GM23338 (cell line): ENCODE measurements around the gene NCKAP5. TPM values are rescaled to one million over a fixed set of nuclear protein-coding genes. Genes with fewer than 3 reads are reported as not detected.

Experiments used
- ATAC-seq: fragments of 200-7000 bp; cut with Tn5 transposase; 3 replicates; pipeline ENCODE4 v1.9.1; 2020
- DNase-seq: peaks from one replicate; pipeline ENCODE4 v3.0.0-alpha.2; 2015; ENCODE audit warnings: low spot score
- H2AFZ ChIP-seq: fragments of 200-600 bp; sonication (generic); 2 replicates; pipeline ENCODE4 v1.8.0; 2016; ENCODE audit warnings: antibody characterized with exemption, mild to moderate bottlenecking, moderate library complexity
- H3F3A ChIP-seq: fragments of 200-600 bp; sonication (generic); replicated peaks from 2 replicates; pipeline ENCODE4 v1.8.0; 2017; ENCODE audit warnings: antibody characterized with exemption, mixed run types, low read depth
- H3K27ac ChIP-seq: fragments of 200-600 bp; sonication (generic); 2 replicates; pipeline ENCODE4 v1.6.1; 2016; ENCODE audit warnings: low read depth
- H3K27me3 ChIP-seq: fragments of 200-600 bp; sonication (generic); 2 replicates; pipeline ENCODE4 v1.8.0; 2016; ENCODE audit warnings: mild to moderate bottlenecking, mixed run types, moderate library complexity; ENCODE audit not compliant: insufficient read depth
- H3K36me3 ChIP-seq: fragments of 200-600 bp; sonication (generic); 2 replicates; pipeline ENCODE4 v1.8.0; 2016; ENCODE audit warnings: mild to moderate bottlenecking; ENCODE audit not compliant: insufficient read depth
- H3K4me1 ChIP-seq: fragments of 200-600 bp; sonication (generic); 2 replicates; pipeline ENCODE4 v1.8.0; 2016; ENCODE audit warnings: mild to moderate bottlenecking, moderate library complexity; ENCODE audit not compliant: insufficient read depth
- H3K4me2 ChIP-seq: fragments of 200-600 bp; sonication (generic); 2 replicates; pipeline ENCODE4 v1.7.1; 2017; ENCODE audit warnings: mixed run types
- H3K4me3 ChIP-seq: fragments of 200-600 bp; sonication (generic); 2 replicates; pipeline ENCODE4 v1.6.1; 2016; ENCODE audit warnings: mixed run types
- H3K79me2 ChIP-seq: fragments of 200-600 bp; sonication (generic); replicated peaks from 2 replicates; pipeline ENCODE4 v1.8.0; 2017; ENCODE audit warnings: mild to moderate bottlenecking; ENCODE audit not compliant: insufficient read depth
- H3K9me2 ChIP-seq: fragments of 200-600 bp; sonication (generic); 2 replicates; pipeline ENCODE4 v1.8.0; 2017; ENCODE audit not compliant: insufficient read depth
- H4K20me1 ChIP-seq: fragments of 200-600 bp; sonication (generic); replicated peaks from 2 replicates; pipeline ENCODE4 v1.8.0; 2017; ENCODE audit warnings: mild to moderate bottlenecking; ENCODE audit not compliant: insufficient read depth
- H3K27ac Mint-ChIP-seq: 2 replicates; pipeline ENCODE4 v1.8.0; 2020; ENCODE audit warnings: inconsistent platforms, mild to moderate bottlenecking, moderate library complexity, mixed read lengths
- H3K27me3 Mint-ChIP-seq: 3 replicates; pipeline ENCODE4 v1.8.0; 2022; ENCODE audit warnings: low read depth, mild to moderate bottlenecking, moderate library complexity, mixed read lengths, inconsistent platforms; ENCODE audit not compliant: insufficient read depth, poor library complexity
- H3K36me3 Mint-ChIP-seq: 3 replicates; pipeline ENCODE4 v1.8.0; 2021; ENCODE audit warnings: low read depth, mild to moderate bottlenecking, inconsistent platforms, moderate library complexity, mixed read lengths
- H3K4me1 Mint-ChIP-seq: 3 replicates; pipeline ENCODE4 v1.8.0; 2020; ENCODE audit warnings: mild to moderate bottlenecking, inconsistent platforms, mixed read lengths
- H3K4me3 Mint-ChIP-seq: 3 replicates; pipeline ENCODE4 v1.8.0; 2021; ENCODE audit warnings: moderate library complexity, mild to moderate bottlenecking, inconsistent platforms, mixed read lengths
- H3K9me3 Mint-ChIP-seq: 3 replicates; pipeline ENCODE4 v1.8.0; 2020; ENCODE audit warnings: moderate library complexity, mild to moderate bottlenecking, inconsistent platforms, mixed read lengths
- EZH2 ChIP-seq: fragments of 200-600 bp; sonication (generic); IDR thresholded peaks from one replicate; pipeline ENCODE4 v1.8.0; 2017; ENCODE audit warnings: antibody characterized with exemption, mild to moderate bottlenecking, low read depth; ENCODE audit not compliant: unreplicated experiment
- EZH2phosphoT487 ChIP-seq: fragments of 200-600 bp; sonication (generic); IDR thresholded peaks from one replicate; pipeline ENCODE4 v1.8.1; 2018; ENCODE audit warnings: antibody characterized with exemption; ENCODE audit not compliant: unreplicated experiment
- polyA plus RNA-seq: library from polyadenylated mRNA; unstranded; fragments of >200 nt; fragmentation: Nextera tagmentation; extraction: Ambion mirVana; gene quantifications from 2 replicates; pipeline ENCODE4 v1.2.1, GENCODE V29; 2016
- total RNA-seq: library from RNA; depleted of rRNA; stranded (reverse); fragments of >200 nt; shearing (Covaris generic); gene quantifications from 2 replicates; pipeline ENCODE4 v1.2.3, GENCODE V29; 2014
- TF ChIP-seq, protein P1 (sequence below): fragments of 250-450 bp; sonication (Bioruptor Pico); IDR thresholded peaks from 2 replicates; pipeline ENCODE4 v1.5.0; 2020; ENCODE audit warnings: mild to moderate bottlenecking, moderate library complexity
- TF ChIP-seq, protein P2 (sequence below), 2 experiments: fragments of 200-600 bp in 1 of 2; sonication (generic) in 1 of 2; conservative IDR thresholded peaks; 2 replicates each; pipeline versions ENCODE4 v1.5.1 to v1.6.1; 2016 to 2017; ENCODE audit warnings: antibody characterized with exemption in 2 of 2, low read depth in 2 of 2, mild to moderate bottlenecking in 2 of 2, moderate library complexity in 1 of 2
- TF ChIP-seq, protein P3 (sequence below): IDR thresholded peaks from one replicate; pipeline ENCODE4 v1.6.1; 2018; ENCODE audit warnings: antibody characterized with exemption; ENCODE audit not compliant: unreplicated experiment

NCKAP5 gene
- total and polyA plus RNA-seq, 2 experiments from 2014 or later = 0.34 to 0.73 TPM

DNA sequence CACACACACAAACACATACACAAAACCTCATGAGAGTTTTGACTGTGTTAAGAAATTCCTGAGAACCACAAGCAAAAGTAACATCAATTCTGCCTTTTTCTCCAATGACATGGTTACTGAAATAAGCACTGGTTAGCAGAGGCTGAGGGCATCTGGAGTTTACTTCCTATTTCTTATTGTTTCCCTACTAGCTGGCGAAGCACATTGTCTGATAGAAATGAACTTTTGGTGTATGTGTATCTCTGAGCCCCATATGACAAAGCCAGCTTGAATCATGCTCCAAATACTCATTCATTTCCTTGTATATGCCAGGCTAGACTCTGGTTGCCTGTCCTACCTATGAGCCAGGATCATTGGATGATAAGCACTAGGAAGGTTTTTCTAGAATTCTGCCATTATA is 203.1 kb downstream of the NCKAP5 start (continued):
- TF ChIP-seq, protein P1, sequence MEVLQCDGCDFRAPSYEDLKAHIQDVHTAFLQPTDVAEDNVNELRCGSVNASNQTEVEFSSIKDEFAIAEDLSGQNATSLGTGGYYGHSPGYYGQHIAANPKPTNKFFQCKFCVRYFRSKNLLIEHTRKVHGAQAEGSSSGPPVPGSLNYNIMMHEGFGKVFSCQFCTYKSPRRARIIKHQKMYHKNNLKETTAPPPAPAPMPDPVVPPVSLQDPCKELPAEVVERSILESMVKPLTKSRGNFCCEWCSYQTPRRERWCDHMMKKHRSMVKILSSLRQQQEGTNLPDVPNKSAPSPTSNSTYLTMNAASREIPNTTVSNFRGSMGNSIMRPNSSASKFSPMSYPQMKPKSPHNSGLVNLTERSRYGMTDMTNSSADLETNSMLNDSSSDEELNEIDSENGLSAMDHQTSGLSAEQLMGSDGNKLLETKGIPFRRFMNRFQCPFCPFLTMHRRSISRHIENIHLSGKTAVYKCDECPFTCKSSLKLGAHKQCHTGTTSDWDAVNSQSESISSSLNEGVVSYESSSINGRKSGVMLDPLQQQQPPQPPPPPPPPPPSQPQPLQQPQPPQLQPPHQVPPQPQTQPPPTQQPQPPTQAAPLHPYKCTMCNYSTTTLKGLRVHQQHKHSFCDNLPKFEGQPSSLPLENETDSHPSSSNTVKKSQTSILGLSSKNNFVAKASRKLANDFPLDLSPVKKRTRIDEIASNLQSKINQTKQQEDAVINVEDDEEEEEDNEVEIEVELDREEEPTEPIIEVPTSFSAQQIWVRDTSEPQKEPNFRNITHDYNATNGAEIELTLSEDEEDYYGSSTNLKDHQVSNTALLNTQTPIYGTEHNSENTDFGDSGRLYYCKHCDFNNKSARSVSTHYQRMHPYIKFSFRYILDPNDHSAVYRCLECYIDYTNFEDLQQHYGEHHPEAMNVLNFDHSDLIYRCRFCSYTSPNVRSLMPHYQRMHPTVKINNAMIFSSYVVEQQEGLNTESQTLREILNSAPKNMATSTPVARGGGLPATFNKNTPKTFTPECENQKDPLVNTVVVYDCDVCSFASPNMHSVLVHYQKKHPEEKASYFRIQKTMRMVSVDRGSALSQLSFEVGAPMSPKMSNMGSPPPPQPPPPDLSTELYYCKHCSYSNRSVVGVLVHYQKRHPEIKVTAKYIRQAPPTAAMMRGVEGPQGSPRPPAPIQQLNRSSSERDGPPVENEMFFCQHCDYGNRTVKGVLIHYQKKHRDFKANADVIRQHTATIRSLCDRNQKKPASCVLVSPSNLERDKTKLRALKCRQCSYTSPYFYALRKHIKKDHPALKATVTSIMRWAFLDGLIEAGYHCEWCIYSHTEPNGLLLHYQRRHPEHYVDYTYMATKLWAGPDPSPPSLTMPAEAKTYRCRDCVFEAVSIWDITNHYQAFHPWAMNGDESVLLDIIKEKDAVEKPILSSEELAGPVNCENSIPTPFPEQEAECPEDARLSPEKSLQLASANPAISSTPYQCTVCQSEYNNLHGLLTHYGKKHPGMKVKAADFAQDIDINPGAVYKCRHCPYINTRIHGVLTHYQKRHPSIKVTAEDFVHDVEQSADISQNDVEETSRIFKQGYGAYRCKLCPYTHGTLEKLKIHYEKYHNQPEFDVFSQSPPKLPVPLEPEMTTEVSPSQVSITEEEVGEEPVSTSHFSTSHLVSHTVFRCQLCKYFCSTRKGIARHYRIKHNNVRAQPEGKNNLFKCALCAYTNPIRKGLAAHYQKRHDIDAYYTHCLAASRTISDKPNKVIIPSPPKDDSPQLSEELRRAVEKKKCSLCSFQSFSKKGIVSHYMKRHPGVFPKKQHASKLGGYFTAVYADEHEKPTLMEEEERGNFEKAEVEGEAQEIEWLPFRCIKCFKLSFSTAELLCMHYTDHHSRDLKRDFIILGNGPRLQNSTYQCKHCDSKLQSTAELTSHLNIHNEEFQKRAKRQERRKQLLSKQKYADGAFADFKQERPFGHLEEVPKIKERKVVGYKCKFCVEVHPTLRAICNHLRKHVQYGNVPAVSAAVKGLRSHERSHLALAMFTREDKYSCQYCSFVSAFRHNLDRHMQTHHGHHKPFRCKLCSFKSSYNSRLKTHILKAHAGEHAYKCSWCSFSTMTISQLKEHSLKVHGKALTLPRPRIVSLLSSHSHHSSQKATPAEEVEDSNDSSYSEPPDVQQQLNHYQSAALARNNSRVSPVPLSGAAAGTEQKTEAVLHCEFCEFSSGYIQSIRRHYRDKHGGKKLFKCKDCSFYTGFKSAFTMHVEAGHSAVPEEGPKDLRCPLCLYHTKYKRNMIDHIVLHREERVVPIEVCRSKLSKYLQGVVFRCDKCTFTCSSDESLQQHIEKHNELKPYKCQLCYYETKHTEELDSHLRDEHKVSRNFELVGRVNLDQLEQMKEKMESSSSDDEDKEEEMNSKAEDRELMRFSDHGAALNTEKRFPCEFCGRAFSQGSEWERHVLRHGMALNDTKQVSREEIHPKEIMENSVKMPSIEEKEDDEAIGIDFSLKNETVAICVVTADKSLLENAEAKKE (CRISPR knock-in tag) = no peak

DNA sequence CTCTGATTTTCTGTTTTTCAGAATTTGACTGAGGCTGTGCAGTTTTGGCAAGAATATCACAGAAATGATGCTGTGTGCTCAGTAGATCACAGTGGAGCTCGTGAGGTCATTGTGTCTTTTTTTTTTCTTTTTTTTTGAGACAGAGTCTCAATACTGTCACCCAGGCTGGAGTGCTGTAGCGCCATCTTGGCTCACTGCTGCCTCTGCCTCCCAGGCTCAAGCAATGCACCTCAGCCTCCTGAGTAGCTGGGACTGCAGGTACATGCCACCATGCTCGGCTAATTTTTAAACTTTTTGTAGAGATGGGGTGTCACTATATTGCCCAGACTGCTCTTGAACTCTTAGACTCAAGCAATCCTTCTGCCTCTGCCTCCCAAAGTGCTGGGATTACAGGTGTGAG is 203.6 kb downstream of the NCKAP5 start:
- TF ChIP-seq EZH2phosphoT487 = no peak
- TF ChIP-seq, protein P2, sequence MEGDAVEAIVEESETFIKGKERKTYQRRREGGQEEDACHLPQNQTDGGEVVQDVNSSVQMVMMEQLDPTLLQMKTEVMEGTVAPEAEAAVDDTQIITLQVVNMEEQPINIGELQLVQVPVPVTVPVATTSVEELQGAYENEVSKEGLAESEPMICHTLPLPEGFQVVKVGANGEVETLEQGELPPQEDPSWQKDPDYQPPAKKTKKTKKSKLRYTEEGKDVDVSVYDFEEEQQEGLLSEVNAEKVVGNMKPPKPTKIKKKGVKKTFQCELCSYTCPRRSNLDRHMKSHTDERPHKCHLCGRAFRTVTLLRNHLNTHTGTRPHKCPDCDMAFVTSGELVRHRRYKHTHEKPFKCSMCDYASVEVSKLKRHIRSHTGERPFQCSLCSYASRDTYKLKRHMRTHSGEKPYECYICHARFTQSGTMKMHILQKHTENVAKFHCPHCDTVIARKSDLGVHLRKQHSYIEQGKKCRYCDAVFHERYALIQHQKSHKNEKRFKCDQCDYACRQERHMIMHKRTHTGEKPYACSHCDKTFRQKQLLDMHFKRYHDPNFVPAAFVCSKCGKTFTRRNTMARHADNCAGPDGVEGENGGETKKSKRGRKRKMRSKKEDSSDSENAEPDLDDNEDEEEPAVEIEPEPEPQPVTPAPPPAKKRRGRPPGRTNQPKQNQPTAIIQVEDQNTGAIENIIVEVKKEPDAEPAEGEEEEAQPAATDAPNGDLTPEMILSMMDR (conservative IDR thresholded peaks at IDR 0.05; ENCODE audit: low read depth in 2 of 2) = peak; percentile 32 to 42
- no peak for TF ChIP-seq EZH2
- TF ChIP-seq, protein P3, sequence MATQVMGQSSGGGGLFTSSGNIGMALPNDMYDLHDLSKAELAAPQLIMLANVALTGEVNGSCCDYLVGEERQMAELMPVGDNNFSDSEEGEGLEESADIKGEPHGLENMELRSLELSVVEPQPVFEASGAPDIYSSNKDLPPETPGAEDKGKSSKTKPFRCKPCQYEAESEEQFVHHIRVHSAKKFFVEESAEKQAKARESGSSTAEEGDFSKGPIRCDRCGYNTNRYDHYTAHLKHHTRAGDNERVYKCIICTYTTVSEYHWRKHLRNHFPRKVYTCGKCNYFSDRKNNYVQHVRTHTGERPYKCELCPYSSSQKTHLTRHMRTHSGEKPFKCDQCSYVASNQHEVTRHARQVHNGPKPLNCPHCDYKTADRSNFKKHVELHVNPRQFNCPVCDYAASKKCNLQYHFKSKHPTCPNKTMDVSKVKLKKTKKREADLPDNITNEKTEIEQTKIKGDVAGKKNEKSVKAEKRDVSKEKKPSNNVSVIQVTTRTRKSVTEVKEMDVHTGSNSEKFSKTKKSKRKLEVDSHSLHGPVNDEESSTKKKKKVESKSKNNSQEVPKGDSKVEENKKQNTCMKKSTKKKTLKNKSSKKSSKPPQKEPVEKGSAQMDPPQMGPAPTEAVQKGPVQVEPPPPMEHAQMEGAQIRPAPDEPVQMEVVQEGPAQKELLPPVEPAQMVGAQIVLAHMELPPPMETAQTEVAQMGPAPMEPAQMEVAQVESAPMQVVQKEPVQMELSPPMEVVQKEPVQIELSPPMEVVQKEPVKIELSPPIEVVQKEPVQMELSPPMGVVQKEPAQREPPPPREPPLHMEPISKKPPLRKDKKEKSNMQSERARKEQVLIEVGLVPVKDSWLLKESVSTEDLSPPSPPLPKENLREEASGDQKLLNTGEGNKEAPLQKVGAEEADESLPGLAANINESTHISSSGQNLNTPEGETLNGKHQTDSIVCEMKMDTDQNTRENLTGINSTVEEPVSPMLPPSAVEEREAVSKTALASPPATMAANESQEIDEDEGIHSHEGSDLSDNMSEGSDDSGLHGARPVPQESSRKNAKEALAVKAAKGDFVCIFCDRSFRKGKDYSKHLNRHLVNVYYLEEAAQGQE = no peak
- Histone ChIP-seq H3K4me3 (no peak overlapping the region), H3K4me2 (no peak overlapping the region), H3K9me2 (no peaks in the 10 kb centered on the region), H2AFZ (no peak overlapping the region), H3K27ac (no peak overlapping the region), H3K36me3 (no peaks in the 10 kb centered on the region), H4K20me1 (no peaks in the 10 kb centered on the region), H3K4me1 (peaks cover 4% of the 10 kb centered on the region), H3K27me3 (no peaks in the 10 kb centered on the region), H3F3A (no peaks in the 10 kb centered on the region), H3K79me2 (no peaks in the 10 kb centered on the region)
- Mint-ChIP-seq H3K27me3 (peaks cover 2% of the 10 kb centered on the region), H3K9me3 (no peaks in the 10 kb centered on the region), H3K4me3 (no peak overlapping the region), H3K4me1 (peaks cover 18% of the 10 kb centered on the region), H3K27ac (no peak overlapping the region), H3K36me3 (no peaks in the 10 kb centered on the region)
- DNase-seq = peak; percentile 20
- ATAC-seq = peak; percentile 67
